Sciatic nerve (tissue), 2 donors: ENCODE measurements around the gene HS1BP3. TPM values are rescaled to one million over a fixed set of nuclear protein-coding genes. Genes with fewer than 3 reads are reported as not detected.

Experiments
- ATAC-seq: fragments of 200-7000 bp; cut with Tn5 transposase; one replicate; pipeline ENCODE4 v1.9.1; 2020; ENCODE audit warnings: mild to moderate bottlenecking, moderate library complexity
- DNase-seq: peaks from one replicate; pipeline ENCODE4 v3.0.0-alpha.2; 2020; ENCODE audit warnings: low spot score
- intact Hi-C: fragments of 100-400 bp; cut with DNase I; formaldehyde crosslinking; loops from one replicate; pipeline ENCODE4 v1.14.2; 2022
- total RNA-seq: library from RNA; stranded (reverse); fragmentation: NEBNext Ultra II Directional; extraction: Animal tissue kit (Norgen Biotek cat#: 25700); gene quantifications from one replicate; pipeline ENCODE4 v1.2.1, GENCODE V29; 2021
- donor health status: DM: no; HTN: no; CAD: no.
- donor health status: DM: no; HTN: no; CAD: no.

The HS1BP3 gene
- total RNA-seq, 1 donor from 2014 or later, result 23.2 TPM

DNA sequence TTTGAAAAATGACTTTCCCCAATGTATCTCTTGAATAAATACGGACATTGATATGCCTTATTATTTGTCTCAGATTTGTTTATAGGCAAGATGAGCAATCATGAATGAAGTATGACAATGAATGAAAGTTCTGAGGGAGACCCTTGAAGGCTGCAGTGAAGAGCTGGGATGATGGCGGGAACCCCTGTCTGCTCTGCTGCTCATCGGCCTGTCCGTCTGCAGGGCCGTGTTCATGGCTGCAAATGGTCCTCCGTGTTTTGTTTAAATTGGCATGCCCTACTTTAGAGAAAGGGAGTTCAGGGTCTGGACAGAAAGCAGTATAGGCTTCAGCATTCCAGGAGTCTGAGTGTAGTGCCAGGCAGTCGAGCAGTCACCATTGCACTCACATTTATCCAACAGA is 1.2 kb upstream of the HS1BP3 start:
- intact Hi-C loops, result no loop called here
- ATAC-seq (no peak), DNase-seq (no peak)

DNA sequence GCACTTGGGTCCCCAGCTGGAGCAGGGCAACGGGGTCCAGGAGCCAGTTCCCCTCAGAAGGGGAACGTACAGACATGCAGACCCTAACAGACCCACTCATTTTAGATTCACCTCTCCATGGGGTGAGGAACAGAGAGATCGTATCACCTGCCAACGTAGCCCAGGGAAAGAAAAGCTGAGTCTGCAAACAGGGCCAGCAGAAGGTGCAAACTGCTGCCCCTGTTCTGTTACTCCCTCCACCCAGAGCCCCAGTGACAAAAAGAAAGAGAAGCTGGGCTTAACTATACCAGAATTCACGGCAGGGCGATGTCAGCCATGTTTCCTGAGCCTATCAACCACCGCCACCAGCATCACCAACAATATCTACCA is 817 bp upstream of the HS1BP3 start:
- intact Hi-C loops, result no loop called here
- no peak for ATAC-seq
- DNase-seq, result no peak

DNA sequence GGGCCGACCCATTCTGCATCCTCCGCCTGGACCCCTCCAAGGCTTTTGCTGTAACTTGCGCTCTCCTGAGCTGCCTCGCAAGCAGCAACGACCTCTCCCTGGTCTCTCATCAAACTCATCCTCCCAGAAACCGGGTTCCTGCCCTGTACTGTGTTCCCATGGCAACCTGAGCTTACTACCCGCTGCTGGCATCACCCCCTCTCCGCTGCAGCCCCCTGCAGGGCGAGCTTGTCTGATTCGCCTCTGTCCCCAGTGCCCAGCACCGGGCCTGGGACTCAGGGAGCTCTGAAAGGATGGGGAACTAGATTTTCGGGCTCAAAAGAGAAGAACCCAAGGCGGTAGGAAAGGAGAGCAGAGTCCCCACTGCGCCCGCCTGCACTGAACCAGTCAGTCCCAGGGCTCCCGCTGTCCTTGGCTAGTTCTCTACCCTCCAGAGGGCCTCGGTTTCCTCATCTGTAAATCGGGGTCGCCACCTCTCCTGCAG is 463 bp downstream of the HS1BP3 start:
- intact Hi-C loops, result no loop called here
- no peak for DNase-seq
- ATAC-seq, result peak; percentile 42

DNA sequence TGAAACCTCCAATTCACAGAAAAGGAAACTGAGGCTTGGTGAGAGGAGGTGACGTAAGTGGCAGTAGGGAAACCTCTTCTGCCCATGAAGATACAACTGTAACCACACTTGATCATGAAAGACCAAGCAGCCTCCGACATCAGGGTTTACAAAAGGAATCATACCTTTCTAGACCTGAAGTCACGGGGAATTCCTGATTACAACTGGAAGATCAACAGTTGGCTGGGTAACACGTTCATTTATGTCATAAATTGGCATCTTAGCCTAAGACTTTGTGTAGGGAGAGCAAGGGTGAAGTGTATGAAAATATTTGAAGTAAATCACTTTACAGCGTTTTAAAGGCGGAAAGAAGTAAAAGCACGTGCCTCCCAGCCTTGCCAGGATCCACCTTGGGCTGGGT is 922 bp downstream of the HS1BP3 start:
- intact Hi-C loops, result loop anchor here (10.0 kb wide), 1 partner anchor 265 kb away; no protein-coding TSS in a partner anchor
- ATAC-seq (no peak), DNase-seq (no peak)

DNA sequence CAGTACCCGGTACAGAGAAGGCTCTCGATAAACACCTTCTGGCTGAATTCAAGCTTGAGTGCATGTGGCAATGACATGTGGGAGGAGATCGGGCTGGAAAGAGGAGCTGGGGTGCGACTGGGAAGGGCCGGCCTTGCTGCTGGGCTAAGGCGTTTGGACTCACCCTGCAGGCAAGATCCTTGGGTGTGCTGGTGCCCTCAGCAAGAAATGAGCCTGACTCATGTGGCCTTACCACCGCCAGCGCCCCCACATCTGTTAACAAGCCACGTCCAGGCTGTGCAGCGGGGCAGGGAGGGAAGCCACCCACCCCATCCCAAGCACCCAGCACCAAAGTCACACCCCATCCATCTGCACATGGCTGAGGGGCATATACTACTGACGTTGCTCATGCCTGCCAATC is 1.3 kb downstream of the HS1BP3 start:
- DNase-seq, result no peak
- no peak for ATAC-seq
- intact Hi-C loops, result loop anchor here (10.0 kb wide), 1 partner anchor 265 kb away; no protein-coding TSS in a partner anchor

DNA sequence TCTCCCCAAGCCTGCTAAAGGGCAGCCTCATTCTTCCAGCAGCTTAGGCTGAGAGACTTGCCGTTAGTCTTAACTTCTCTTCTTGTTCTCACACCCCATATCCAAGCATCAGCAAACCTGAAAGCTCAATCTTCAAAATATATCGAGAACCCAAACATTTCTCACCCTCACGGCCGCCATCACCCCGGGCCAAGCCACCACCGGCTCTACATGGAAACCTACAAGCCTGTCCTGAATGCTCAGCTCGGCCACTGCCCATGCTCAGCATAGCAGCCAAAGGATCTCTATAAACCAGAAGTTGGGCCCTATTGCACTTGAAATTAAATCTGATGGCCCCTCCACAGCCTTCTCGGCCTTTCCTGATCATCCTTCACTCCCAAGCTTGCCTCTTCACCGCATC is 2.1 kb downstream of the HS1BP3 start:
- intact Hi-C loops, result loop anchor here (10.0 kb wide), 1 partner anchor 264 kb away; no protein-coding TSS in a partner anchor
- no peak for DNase-seq
- ATAC-seq, result no peak

DNA sequence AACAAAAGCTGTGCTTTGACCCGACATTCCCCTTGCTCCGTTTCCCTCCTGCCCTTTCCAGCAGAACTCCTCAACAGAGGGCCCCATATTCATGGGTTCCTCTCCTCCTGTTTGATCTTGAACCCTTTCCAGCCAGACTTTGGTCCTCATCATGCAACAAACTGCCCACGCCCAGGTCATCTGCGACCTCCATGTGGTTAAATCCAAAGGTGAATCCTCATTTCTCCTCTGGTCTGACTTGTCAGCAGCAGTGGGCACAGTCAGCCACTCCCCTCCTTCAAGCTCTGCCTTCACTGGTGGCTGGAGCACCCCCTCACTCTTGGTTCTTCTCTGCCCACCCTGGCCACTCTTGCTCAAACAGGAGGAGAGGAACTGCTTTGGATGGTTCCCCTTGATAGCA is 2.7 kb downstream of the HS1BP3 start:
- ATAC-seq (no peak), DNase-seq (no peak)
- intact Hi-C loops, result loop anchor here (10.0 kb wide), 1 partner anchor 263 kb away; no protein-coding TSS in a partner anchor

DNA sequence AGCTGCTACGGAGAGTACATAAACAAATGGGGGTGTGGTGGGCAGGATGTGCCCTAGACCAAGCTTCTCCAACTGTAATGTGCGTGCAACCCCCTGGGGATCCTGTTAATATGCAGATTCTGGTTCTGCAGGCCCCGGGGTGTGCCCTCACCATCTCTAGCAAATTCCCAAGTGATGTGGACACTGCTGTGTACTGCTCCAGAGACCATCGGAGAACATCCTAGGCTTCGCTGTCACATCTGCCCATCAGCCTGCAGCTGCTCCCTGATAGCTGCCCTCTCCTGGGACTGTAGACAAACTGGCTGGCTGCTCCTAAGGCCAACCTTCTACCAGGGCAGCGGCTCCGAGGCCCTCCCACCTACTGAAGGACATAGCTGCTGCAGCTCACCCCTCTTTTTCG is 3.2 kb downstream of the HS1BP3 start:
- ATAC-seq (no peak), DNase-seq (no peak)
- intact Hi-C loops, result loop anchor here (10.0 kb wide), 1 partner anchor 263 kb away; no protein-coding TSS in a partner anchor

DNA sequence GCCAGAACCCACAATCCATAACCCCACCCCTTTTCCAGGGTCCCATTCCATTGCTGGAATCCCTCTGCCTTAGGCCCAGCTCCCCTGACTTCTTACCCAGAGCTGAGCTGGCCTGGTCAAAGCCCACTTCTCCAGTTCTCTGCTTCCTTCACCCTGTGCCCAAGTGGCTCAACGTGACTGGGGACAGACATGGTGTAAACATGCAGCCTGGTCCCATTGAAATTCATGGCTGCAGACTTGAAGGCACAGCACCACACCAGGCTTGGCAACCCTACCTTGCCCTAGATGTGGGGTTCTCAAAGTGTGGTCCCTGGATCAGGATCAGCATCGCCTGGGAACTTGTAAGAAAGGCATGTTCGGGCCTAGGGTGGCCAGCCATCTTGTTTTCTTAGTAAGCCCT is 3.7 kb downstream of the HS1BP3 start:
- no peak for ATAC-seq
- no peak for DNase-seq
- intact Hi-C loops, result loop anchor here (10.0 kb wide), 1 partner anchor 262 kb away; no protein-coding TSS in a partner anchor

DNA sequence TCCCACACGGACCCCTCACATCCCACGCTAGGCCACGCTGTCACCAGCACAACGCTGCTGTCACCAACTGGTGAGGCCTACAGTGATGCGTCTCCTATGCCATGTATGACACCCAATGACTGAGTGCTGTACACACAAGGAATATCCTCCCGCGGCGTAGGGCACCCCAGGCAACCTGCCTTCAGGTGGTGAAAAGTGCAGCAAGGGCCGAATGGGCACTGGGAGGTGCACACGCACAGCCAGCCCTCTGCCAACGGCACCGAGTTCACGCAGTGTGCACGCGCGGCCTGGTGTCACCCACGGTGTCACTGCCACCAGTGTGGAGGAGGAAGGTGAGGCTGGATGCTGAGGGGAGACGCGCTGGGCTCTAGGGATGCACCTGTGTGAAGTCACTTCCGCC is 4.5 kb downstream of the HS1BP3 start:
- DNase-seq, result no peak
- intact Hi-C loops, result loop anchor here (10.0 kb wide), 1 partner anchor 262 kb away; no protein-coding TSS in a partner anchor
- ATAC-seq, result no peak

DNA sequence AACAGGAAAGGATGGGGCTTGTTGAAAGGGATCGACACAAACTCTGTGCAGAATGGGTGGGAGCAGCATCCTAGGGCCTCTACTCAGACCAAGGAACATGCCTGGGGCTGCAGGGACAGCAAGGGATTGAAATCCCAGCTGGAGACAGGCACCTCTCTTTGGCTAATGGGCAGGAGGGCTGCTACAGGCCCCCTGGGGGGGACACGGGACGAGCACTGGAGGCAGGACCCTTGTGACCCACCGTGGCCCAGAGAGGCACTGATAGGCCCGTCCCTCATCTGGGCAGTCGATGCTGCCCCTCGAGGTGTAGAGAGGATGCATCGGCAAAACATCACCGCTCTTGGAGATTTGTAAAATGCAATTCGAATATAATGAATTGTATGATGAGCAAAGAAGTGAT is 5.1 kb downstream of the HS1BP3 start:
- no peak for DNase-seq
- intact Hi-C loops, result loop anchor here (10.0 kb wide), 1 partner anchor 261 kb away; no protein-coding TSS in a partner anchor
- ATAC-seq, result no peak

DNA sequence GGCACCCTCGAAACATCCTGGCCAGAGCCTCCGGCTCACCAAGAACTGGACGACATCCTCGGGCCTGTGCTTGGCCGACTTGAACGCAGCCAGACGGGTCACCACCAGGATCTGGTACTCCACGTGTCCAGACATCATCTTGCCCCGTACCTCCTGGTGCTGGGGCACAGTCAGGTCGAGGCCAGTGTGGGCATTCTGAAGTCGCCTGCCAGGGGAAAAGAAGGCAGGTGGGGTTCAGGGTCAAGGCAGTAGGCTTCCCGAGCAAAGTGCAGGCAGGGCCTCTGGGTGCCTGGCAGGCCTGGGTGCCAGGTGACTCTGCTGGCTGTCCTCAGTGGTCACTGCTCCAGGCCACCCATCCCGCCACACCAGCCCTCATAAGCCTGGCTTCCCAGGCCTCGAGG is 5.6 kb downstream of the HS1BP3 start:
- intact Hi-C loops, result loop anchor here (10.0 kb wide), 1 partner anchor 260 kb away; no protein-coding TSS in a partner anchor
- DNase-seq, result no peak
- no peak for ATAC-seq

DNA sequence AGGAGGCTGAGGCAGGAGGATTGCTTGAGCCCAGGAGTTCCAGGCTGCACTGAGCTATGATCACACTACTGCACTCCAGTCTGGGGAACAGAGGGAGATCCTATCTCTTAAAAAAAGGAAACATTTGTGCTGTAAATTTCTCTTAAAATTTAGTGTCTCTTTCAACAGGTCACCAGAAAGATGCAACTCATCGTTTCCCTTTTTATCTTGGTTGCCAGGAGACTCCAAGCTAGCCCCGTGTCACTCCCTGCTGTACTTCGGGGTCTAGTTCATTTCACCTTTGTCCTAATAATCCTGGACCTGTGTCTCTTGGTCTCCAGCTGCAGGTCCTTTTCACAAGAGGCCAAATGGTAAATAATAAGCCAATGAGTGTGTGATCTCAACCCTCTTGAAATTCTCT is 7.1 kb downstream of the HS1BP3 start:
- ATAC-seq (no peak), DNase-seq (no peak)
- intact Hi-C loops, result loop anchor here (10.0 kb wide), 1 partner anchor 259 kb away; no protein-coding TSS in a partner anchor

DNA sequence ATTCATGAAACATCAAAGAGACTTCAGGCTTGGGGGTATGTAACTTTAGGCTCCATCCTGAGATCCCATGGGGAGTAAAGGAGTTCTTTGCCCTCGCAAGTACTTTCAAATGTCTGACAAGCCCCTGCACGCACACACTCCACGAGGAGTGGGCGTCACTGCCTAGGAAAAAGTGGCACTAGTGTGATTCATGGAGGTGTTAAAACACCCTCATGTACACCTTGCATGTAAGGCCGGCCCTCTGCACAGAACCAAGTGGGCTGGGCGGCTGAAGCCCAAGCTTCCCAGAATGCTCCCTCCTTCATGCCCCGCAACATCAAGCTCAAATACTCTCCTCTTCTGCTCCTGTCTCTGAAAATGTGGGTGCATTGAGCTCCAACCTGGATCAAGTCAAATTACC is 7.8 kb downstream of the HS1BP3 start:
- ATAC-seq, result no peak
- no peak for DNase-seq
- intact Hi-C loops, result loop anchor here (10.0 kb wide), 1 partner anchor 258 kb away; no protein-coding TSS in a partner anchor

DNA sequence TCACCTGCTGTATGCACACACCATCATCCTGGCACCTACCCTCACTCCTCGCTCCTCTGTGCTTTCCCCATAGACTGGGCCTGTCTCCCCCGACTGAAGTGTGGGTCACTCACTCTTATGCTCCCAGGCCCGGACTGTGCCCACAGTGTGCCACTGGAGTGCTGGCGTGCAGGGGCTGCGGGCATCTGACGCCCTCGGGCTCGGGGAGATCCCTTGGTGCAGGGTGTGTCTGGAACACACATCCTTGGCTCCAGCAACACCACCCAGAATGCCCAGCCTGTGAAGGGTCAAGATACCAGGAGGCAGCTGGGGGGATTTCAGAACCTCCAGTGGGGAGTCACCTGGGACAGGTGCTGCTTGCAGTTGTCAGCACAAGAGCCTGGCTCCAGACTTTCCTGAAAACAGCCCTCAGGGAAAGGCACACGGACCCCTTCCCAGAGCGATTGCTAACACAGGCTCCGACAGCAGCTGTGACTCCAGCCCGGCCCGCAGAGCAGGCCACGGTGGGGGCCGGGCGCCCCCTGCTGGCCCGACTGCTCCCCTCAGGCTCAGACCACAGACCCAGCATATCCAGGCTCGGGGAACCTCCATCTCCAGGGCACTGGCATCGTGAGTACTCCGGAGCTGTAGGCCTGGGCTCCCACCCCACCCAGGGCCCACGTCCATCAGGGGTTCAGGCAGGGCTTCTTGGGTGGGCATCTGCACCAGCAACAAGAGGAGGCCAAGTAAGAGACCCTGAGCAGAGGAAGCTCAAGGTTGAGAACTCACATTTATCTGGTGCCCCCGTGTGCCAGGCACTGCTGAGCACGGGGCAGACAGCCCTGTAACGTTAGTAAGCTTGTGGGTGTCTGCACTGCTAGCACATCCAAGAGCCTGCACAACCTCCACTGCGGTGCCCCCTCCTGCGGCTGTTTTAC is 8.6 kb downstream of the HS1BP3 start:
- ATAC-seq (peak; percentile 89), DNase-seq (peak; percentile 86)
- intact Hi-C loops, result loop anchor here (10.0 kb wide), 1 partner anchor 258 kb away; no protein-coding TSS in a partner anchor

DNA sequence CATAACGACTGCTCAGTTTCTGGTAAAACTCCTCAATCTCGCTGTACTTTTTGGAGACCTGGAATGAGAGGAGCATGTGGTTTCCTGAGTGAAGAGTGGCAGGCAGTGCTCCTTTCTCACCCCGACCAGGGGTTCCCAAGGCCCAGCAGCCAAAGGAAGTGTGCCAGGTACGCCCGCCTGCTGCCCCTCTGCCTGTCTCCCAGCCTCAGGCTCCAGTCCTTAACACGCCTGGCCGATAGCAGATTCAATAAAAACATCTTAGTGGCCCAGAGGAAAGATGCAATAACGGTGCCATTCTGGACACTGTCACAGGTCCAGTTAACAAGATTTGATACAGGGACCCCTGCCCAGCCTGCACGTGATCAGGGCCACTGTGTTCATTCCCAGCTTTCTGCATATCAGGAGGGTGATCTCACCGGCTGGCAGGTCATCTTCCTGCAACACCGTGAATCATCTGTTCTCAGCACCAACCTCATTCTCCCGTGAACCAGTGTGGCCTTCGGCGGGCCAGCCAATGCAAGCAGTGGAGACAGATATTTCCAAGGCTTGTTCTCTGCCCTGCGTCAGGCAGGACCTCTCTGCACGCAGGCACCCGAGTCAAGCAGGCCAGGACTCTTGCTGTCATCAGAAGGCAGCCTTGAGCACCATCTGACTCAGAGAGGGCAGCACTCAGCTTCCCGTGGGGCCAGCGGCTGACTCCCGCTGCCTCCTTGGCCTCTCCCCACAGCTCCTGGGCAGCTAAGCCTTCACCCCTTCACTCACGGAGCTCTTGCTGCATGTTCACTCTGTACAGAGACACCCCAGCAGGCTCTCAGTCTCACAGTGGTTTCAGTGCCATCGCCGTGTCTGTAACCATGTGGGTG is 9.5 kb downstream of the HS1BP3 start:
- no peak for DNase-seq
- intact Hi-C loops, result loop anchor here (10.0 kb wide), 1 partner anchor 257 kb away; no protein-coding TSS in a partner anchor
- peak; percentile 69 for ATAC-seq

DNA sequence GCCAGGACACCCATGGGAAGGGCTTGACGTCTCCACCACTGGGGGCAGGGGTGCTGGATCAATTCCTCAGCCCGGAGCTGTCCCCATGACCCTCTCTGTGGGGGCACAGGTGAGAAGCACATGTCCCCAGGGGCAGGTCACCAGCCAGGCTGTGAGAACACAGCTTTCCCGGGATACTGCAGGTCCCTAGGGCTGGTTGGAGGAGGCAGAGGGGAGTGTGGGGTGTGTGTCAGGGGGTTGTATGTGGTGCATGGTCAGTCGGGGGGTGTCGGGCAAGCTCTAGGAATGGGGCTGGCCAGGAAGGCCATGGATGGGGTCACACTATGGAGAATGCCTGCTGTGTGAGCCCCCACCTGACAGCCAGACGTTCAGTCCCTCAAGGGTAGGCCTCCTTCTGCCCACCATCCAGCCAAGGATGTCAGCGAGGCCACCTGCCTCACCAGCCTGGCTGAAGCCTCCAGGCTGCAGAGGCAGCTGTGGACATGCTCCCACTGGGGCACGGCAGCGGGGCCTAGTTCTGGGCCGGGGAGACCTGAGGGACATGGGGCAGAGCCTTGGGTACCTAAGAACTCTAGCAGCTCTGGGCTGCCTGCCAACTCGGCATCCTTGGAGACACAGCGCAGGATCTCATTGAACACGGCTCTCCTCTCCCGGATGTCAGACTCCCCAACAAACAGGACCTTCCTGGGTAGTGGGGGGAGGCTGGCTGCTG is 10.3 kb downstream of the HS1BP3 start:
- no peak for DNase-seq
- intact Hi-C loops, result loop anchor here (10.0 kb wide), 1 partner anchor 256 kb away; no protein-coding TSS in a partner anchor
- ATAC-seq, result peak; percentile 8

DNA sequence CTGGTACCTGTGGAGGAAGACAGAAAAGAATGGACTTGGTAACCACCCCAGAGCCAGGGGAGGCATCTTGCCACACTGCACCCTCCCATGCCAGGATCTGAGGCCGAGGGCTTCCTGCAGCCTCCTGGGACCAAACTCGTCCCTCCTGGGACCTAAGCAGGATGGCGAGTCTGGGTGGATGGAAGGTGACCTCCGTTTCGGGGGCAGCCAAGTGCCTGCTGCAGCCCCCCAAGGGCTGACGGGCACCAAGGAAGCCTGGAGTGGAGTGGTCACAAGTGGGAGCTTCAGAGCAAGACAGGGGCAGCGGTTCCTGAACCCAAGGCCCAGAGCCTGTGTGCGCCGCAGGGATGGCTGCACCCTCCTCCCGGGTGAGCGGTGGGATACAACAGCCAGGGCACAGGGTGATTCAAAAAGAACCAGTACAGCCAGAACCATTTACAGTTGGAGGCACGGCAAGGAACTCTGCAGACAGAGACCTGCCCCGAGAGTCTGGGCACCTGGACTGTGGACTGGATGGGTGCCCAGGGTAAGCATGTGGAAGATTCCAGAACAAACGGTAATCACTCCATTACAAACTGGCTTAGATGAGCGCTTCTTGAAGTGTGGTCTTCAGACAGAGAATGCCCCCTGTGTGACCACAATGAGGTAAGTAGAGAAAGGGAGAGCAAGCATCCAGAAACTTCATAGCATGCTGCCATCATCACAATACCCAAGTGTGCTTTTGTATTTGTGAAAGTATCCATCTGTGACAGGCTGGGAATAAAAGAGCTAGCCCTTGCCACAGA is 12.1 kb downstream of the HS1BP3 start:
- DNase-seq, result no peak
- no peak for ATAC-seq
- intact Hi-C loops, result no loop called here
